Activated T-helper 1 cell treated with anti-CD3 and anti-CD28 coated beads, Interleukin-2, amount 50 U/mL, for 16 hours (primary cell): ENCODE data around the gene B3GAT1.

Experiments used
- DNase-seq, 2 donors: peaks; one replicate each; pipeline ENCODE4 v3.0.0-alpha.2; 2020; ENCODE audit warnings: low read depth in 1 of 2, low spot score in 1 of 2

The B3GAT1 gene

DNA sequence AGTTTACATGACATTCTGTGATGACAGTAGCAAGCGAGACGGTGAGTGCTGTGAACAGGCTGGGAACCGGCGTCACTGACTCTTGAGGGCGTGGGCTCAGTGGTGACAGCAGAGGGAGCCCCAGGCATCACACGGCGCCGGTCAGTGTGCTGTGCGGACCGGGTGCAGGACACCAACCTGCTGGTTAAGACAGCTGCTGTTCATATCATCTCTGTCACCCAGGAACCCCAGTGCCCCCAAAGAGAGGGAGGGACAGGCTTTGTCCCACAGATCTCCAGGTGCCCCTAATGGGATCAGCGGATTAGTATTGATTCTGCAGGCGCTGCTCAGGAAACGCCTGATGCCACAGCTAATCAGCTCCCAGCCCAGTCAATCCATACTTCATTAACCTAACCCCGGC is 18.4 kb downstream of the B3GAT1 start:
- no peak for DNase-seq

DNA sequence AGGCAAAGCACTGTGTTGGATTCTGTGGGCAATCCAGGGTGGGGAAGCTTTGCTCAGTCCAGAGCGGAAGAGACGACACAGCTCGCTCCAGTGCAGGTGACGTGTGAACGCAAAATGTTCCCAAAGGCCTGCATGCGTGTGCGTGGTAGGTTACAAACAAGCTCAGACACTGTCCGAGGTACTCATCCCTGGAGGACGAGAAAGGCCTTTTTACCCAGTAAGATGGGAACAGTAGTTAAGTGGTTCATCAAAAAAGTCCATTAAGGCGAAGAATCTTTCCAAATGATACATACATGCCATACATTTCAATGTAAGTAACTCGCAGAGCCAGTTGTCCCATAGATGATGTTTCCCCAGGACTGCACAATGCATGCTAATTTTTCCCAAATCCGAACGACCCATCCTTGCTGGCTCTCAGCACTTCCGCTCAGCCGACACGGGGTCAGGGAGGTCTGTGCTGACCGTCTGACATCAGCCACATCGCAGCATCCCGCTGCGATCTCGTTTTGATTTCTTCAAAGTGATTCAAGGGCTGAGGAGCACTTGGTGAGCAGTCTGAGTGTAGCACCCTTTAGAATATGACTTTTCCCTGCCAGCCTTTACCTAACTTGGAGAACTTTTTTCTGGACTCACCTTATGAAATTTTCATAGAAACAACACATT is 19.0 kb downstream of the B3GAT1 start:
- DNase-seq = no peak

- DNase-seq = no peak
These were observed 20.4 kb downstream of the B3GAT1 start for GRCh38 chr11:134391656-134392055.

- DNase-seq = no peak
These were observed 21.1 kb downstream of the B3GAT1 start for GRCh38 chr11:134390706-134391569.

DNA sequence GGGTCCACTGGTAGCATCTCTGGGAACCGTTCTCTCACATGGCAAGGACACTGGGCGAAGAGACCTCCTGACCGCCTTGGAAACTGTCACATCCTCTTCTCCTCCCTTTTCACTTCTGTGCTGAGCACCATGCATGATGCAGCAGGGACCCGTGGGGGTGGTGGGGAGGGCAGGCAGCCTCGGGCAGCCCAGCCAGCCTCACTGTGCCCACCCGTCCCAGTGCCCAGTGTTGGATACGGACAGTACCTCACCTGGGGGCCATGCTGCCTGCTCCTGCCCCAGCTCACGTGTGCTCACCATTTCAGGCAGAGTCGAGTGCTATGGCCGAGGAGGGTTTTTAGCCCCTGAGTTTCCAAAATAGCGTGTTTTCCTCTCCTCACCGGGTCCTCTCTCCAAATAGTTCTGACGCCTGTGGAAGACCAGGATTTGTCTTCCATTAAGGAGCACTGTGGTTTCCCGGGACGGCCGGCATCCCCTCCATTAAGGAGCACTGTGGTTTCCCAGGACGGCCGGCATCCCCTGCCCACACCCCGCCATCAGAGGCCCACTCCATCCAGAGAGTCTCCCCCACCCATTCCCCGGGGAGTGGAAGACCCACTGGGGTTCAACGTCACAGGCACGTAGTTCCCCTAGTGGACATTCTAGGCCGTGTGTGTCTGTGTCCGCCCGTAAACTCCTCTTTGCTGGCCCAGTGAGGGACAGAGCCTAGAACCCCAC is 22.4 kb downstream of the B3GAT1 start:
- no peak for DNase-seq

DNA sequence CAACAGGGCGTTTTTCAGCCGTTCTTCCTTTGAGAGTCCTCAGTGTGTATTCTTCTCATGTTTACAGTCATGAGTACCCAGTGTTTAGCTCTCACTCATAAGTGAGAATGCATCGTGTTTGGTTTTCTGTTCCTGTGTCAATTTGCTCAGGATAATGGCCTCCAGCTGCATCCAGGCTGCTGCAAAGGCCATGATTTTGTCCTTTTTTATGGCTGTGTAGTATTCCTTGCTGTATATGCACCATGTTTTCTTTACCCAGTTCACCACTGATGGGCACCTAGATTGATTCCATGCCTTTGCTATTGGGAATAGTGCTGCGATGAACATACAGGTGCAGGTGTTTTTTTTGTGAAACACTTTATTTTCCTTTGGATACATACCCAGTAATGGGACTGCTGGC is 23.5 kb downstream of the B3GAT1 start:
- DNase-seq = no peak

DNA sequence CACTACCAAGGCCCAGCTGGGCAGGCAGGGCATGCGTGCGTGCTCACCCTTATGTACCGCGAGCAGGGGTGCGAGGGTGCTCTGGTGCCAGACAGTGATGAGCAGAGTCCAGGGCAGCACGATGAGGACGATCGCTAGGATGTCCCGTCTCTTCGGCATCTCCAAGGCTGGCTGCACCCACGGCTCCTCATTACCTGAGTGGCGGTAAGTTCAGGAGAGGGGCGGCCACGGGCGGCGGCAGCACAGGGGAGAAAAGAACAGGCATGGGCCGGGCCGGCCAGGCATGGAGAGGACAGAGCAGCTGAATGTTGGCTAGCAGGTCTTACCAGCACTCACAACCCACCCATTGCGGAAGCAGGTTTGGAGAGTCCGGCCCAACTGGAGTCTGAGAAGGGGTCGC is 24.5 kb downstream of the B3GAT1 start:
- DNase-seq = no peak

GRCh38 chr11:134386945-134387344 is 25.1 kb downstream of the B3GAT1 start:
- no peak for DNase-seq

DNA sequence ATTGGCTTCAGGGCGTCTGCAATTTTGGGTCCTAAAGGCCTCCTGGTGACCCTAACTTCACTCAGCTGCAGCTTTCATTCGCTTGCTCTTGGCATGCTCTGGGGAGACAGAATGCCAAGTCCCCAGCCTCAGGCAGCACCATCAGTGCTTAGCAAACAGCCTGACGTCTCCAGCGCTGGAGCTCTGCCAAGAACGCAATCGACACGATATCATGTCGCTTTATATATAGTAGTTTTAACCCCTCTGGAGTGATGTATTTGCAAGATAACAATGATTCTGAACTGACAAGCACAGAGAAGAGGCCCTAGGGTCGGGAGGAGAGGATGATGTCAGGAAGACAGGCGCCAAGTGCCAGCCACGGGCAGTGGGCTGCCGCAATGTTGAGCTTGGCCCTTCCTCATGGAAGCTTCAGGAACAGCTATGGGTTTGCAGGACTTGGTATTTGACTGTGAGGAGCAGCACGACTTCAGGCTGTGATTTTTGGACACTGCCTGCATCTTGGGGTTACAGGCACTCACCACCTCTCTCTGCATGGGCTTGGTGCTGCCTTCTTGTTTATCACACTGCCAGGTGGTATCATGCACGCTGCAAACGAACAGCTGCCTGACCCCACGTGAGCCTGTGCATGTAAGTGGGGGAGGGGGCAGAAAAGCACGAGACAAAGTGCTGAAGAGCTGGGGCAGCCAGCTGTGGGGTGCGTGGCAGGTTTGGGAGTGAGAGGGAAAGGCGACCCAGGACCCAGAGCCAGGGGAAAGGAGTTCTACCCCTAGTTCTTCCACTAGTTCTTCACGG is 26.1 kb downstream of the B3GAT1 start:
- no peak for DNase-seq

DNA sequence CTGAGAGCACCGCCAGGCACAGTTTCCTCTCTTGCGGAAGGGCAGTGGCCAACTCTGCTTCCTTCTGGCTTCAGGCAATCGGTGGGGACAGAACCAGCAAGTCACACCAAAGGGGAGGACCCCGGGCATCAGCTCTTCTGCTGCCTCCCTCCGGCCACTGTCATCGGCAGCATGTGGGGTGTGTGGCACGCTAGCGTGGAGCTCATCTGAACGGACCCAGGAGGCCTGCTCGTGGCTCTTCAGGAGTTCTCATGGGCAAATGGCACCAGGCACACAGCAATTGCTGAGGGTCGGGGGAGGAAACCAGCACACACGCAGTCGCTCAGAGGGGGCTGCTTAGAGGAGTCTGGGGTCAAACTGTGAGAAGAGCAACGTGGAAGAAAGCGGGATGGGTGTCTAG is 26.9 kb downstream of the B3GAT1 start:
- no peak for DNase-seq

DNA sequence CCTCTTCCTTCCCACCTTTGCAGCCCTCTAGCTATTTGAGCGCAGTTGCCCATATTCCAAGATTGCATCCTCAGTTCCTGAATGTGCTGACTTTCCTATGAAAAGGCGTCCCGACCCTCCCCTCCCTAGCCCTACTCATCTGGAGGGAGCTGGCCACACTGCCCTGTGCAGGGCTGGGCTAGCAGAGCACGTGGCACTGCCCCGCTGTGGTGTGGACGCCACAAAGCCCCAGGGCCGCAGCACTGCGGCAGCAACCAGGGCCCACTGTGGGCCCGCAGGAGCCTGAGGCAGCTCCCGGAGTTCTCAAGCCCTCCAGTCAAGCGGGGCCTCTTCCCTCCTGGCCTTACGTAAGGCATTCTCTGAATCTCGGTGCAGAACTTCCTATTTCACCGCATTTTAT is 27.6 kb downstream of the B3GAT1 start:
- no peak for DNase-seq

DNA sequence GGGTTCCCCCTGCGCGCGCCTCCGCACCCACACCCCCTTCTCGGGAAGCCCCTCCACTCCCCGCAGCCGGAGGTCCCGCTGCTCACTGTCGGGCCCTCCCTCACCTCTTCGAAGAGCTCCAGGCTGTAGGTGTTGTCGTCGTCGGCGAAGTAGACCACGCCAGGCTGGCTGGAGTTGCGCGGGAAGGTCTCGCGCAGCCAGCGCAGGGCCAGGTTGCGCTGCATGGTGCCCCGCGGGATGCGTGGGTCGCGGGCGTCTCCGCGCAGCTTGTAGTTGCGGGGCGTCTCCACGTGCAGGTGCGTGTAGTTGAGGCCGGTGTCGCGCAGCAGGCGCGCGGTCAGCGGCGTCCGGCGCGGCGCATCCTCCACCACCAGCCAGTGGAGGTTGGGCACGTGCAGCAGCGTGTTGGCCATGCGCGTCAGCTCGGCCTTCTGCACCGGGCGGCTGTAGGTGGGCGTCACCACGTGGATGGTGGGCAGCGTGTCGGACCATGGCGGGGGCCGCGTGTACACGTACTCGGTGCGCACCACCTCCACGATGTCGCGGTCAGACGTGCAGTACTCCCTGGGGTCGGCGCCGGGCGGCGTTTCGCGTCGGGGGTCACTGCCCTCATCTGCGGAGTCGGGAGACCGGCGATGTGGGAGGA is 28.3 kb downstream of the B3GAT1 start:
- no peak for DNase-seq

- DNase-seq = no peak
These were observed 29.2 kb downstream of the B3GAT1 start for GRCh38 chr11:134382830-134383229.

- DNase-seq = no peak
These were observed 29.8 kb downstream of the B3GAT1 start for GRCh38 chr11:134382257-134382656.

GRCh38 chr11:134380785-134381184 is 31.3 kb downstream of the B3GAT1 start:
- no peak for DNase-seq

GRCh38 chr11:134380229-134380628 is 31.8 kb downstream of the B3GAT1 start:
- no peak for DNase-seq

DNA sequence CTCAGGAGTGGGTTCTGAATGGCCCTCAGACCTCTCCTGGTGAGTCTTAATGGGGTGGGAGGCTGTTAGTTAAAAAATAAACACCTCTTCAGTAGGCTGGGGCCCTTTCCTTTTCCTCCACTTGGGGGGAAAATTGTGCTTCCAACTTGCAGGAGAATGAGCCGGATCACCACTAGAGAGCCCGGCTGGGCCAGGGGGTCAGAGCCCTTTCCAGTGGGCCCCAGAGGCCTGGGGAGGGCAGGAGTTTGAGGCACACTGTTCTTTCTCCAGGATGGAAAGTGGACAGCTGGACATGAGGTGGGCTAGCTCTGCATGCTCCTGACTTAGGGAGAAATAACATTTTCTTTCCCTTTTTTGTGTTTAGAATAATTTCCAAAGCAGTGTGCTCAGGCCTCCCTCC is 32.8 kb downstream of the B3GAT1 start:
- DNase-seq = no peak

DNA sequence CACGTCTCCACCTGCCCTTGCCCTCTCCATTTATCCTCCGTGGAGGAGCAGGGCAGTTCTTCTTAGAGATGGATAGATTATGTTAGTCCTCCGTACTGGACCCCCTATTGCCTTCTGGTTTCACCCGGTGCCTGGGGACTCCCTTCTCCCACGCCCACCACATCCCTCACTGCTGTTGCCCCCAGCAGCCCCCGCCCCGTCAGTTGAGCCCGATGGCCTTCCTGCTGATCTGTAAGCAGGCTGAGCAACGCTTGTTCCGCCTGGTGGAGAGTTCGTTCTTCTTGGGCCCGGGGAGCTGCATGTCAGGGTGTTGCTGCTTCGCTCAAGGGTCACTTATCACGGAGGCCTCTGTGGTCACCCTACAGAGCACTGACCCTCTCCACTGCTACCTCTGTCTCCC is 34.2 kb downstream of the B3GAT1 start:
- DNase-seq = no peak

DNA sequence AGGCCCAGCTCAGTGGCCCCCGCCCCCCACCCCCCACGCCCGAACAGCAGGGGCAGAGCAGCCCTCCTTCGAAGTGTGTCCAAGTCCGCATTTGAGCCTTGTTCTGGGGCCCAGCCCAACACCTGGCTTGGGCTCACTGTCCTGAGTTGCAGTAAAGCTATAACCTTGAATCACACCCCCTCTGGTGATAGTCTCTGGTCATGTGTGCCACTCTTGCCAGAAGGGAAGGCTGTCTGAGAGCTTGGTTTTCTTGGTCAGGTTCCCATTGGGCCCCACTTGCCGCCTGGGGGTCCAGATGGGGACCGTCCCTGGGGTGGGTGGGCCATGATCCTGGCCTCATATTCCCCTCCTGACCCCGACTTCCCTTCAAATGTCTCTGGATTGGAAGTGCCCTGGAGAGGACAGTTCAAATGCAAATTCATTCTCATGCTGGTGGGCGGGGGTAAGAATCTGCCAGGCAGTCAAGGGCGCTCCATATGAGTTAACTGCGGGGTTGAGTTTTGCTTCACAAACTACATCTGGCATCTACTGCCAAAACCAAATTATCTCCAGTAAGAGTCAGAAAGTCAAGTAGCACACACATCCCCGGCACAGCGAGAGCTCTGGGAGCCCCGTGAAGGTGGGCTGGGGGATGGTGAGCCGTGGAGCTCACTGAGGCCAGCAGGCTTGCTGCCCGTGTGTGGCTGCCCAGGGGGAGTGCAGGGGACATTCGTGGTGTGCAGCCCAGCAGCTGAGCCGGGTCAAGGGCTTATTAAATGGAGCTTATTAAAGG is 35.7 kb downstream of the B3GAT1 start:
- no peak for DNase-seq
